HepG2 (cell line): ENCODE data around the gene PRKCZ. TPM values are rescaled to one million over a fixed set of nuclear protein-coding genes. Genes with fewer than 3 reads are reported as not detected.

Experiments
- AHDC1 ChIP-seq: sonication (generic); formaldehyde crosslinking; IDR thresholded peaks from 2 replicates; pipeline ENCODE4 v1.5.1; 2020; ENCODE audit warnings: mild to moderate bottlenecking, missing genetic modification reagents, borderline replicate concordance
- DMTF1 ChIP-seq: sonication (generic); formaldehyde crosslinking; IDR thresholded peaks from 2 replicates; pipeline ENCODE4 v1.4.0; 2020; ENCODE audit warnings: mild to moderate bottlenecking, missing genetic modification reagents
- FOXJ3 ChIP-seq: sonication (generic); formaldehyde crosslinking; IDR thresholded peaks from 2 replicates; pipeline ENCODE4 v1.4.0; 2020; ENCODE audit warnings: missing genetic modification reagents, mild to moderate bottlenecking, borderline replicate concordance
- HNRNPL ChIP-seq: fragments of 200-400 bp; formaldehyde crosslinking; IDR thresholded peaks from 2 replicates; pipeline ENCODE4 v1.6.1; 2017; ENCODE audit warnings: mild to moderate bottlenecking, low read depth, low read length
- RERE ChIP-seq: IDR thresholded peaks from 2 replicates; pipeline ENCODE4 v1.6.1; 2016; ENCODE audit warnings: low read depth, missing genetic modification reagents, missing compliant biosample characterization
- TCF7 ChIP-seq: sonication (generic); IDR thresholded peaks from 2 replicates; pipeline ENCODE4 v1.6.1; 2016; ENCODE audit warnings: antibody characterized with exemption, low read depth
- TSC22D2 ChIP-seq: sonication (generic); formaldehyde crosslinking; IDR thresholded peaks from 2 replicates; pipeline ENCODE4 v1.5.1; 2020; ENCODE audit warnings: missing genetic modification reagents, mild to moderate bottlenecking, borderline replicate concordance
- ZBTB20 ChIP-seq: sonication (generic); formaldehyde crosslinking; IDR thresholded peaks from 2 replicates; pipeline ENCODE4 v1.8.1; 2023; ENCODE audit warnings: missing genetic modification reagents, low read depth, mild to moderate bottlenecking, borderline replicate concordance
- ZNF207 ChIP-seq: fragments of 450-650 bp; IDR thresholded peaks from 2 replicates; pipeline ENCODE4 v1.6.1; 2016; ENCODE audit warnings: antibody characterized with exemption, borderline replicate concordance
- ZNF280D ChIP-seq: sonication (generic); formaldehyde crosslinking; IDR thresholded peaks from 2 replicates; pipeline ENCODE4 v1.5.1; 2020; ENCODE audit warnings: mild to moderate bottlenecking, missing genetic modification reagents
- ZNF703 ChIP-seq: sonication (generic); formaldehyde crosslinking; IDR thresholded peaks from 2 replicates; pipeline ENCODE4 v1.5.1; 2020; ENCODE audit warnings: missing genetic modification reagents, mild to moderate bottlenecking, moderate library complexity, borderline replicate concordance
- polyA plus RNA-seq, 8 experiments: library from polyadenylated mRNA; depleted of rRNA in 3 of 8; stranded (reverse) in 7 of 8; unstranded in 1 of 8; fragments of >200 nt; fragmentation: Illumina TruSeq in 4 of 8; extraction: Trizol in 4 of 8; gene quantifications; 2 replicates each; pipeline versions ENCODE4 v1.2.1 to v1.2.3, GENCODE V29; 2011 to 2016; ENCODE audit warnings: low read depth in 4 of 8, missing spikeins in 1 of 8, mixed read lengths in 1 of 8; ENCODE audit not compliant: insufficient read depth in 1 of 8
- total RNA-seq, 5 experiments: library from RNA; depleted of rRNA; stranded (reverse); fragments of >200 nt; fragmentation: Illumina TruSeq; extraction: Trizol; gene quantifications; 2 replicates each; pipeline ENCODE4 v1.2.3, GENCODE V29; 2016; ENCODE audit warnings: low read depth in 1 of 5

Gene PRKCZ
- total and polyA plus RNA-seq, 2 of the 13 experiments (the other 11 are each of a cell fraction or from before 2014, with no cell fraction given): 34.7 to 85.2 TPM

GRCh38 chr1:2214541-2215241 lies 164.5 kb downstream of the PRKCZ start (continued):
- no peak for TF ChIP-seq RERE (CRISPR knock-in tag)
- TF ChIP-seq ZNF207: no peak
- no peak for TF ChIP-seq ZNF703 (CRISPR knock-in tag)
- peak; percentile 91; the same call in 1 of the 2 replicates for TF ChIP-seq HNRNPL
- no peak for TF ChIP-seq ZNF280D (CRISPR knock-in tag)
- TF ChIP-seq DMTF1 (CRISPR knock-in tag): no peak
- TF ChIP-seq AHDC1: no peak
- TF ChIP-seq FOXJ3 (CRISPR knock-in tag): no peak
- no peak for TF ChIP-seq TCF7
- TF ChIP-seq ZBTB20 (CRISPR knock-in tag): 0 out of 2 replicates have a peak, but pooled peaks have one; percentile 29
- TF ChIP-seq TSC22D2 (CRISPR knock-in tag): no peak
